Measurements from ENCODE around the gene CPB1. TPM values are rescaled to one million over a fixed set of nuclear protein-coding genes. Genes with fewer than 3 reads are reported as not detected.
A peak's percentile ranks its signal among the peaks of the same experiment; 100 is the strongest.

Gene CPB1
- total RNA-seq, 1 donor from 2014 or later = not detected

- ATAC-seq = no peak
- no peak for DNase-seq (ENCODE audit: missing footprints)
- intact Hi-C loops (cut with DNase I) = no loop called here
Observed at GRCh38 chr3:148825476-148825875, 2.1 kb upstream of the CPB1 start.

GRCh38 chr3:148828136-148828690 lies 602 bp downstream of the CPB1 start:
- no peak for ATAC-seq

GRCh38 chr3:148829926-148830325 lies 2.3 kb downstream of the CPB1 start:
- ATAC-seq = no peak
- no peak for DNase-seq (ENCODE audit: missing footprints)
- intact Hi-C loops (cut with DNase I) = no loop called here

More at GRCh38 chr3:148828136-148828690, 602 bp downstream of the CPB1 start:
- DNase-seq (ENCODE audit: missing footprints) = no peak
- intact Hi-C loops (cut with DNase I) = no loop called here

- no peak for ATAC-seq
- intact Hi-C loops (cut with DNase I) = no loop called here
- DNase-seq (ENCODE audit: missing footprints) = no peak
Observed at GRCh38 chr3:148833223-148833622, 5.6 kb downstream of the CPB1 start.

- intact Hi-C loops (cut with DNase I) = no loop called here
- ATAC-seq (no peak), DNase-seq (ENCODE audit: missing footprints) (no peak)
Observed at GRCh38 chr3:148839805-148840204, 12.2 kb downstream of the CPB1 start.

GRCh38 chr3:148840451-148840850 lies 12.8 kb downstream of the CPB1 start:
- intact Hi-C loops (cut with DNase I) = no loop called here
- no peak for ATAC-seq
- DNase-seq (ENCODE audit: missing footprints) = no peak

GRCh38 chr3:148845756-148846395 lies 18.3 kb downstream of the CPB1 start:
- intact Hi-C loops (cut with DNase I) = no loop called here
- DNase-seq (ENCODE audit: missing footprints) = no peak
- no peak for ATAC-seq

- peak; percentile 70 for ATAC-seq
- intact Hi-C loops (cut with DNase I) = no loop called here
Observed at GRCh38 chr3:148847351-148847750, 19.7 kb downstream of the CPB1 start.

GRCh38 chr3:148848410-148848809 lies 20.8 kb downstream of the CPB1 start:
- ATAC-seq (no peak), DNase-seq (ENCODE audit: missing footprints) (no peak)
- intact Hi-C loops (cut with DNase I) = no loop called here

More at GRCh38 chr3:148847351-148847750, 19.7 kb downstream of the CPB1 start:
- no peak for DNase-seq (ENCODE audit: missing footprints)

GRCh38 chr3:148852271-148852992 lies 24.8 kb downstream of the CPB1 start:
- peak; percentile 48 for ATAC-seq

GRCh38 chr3:148853076-148853475 lies 25.5 kb downstream of the CPB1 start:
- DNase-seq (ENCODE audit: missing footprints) (no peak), ATAC-seq (no peak)
- intact Hi-C loops (cut with DNase I) = no loop called here

More at GRCh38 chr3:148852271-148852992, 24.8 kb downstream of the CPB1 start:
- DNase-seq (ENCODE audit: missing footprints) = no peak
- intact Hi-C loops (cut with DNase I) = no loop called here

GRCh38 chr3:148854061-148854460 lies 26.4 kb downstream of the CPB1 start:
- intact Hi-C loops (cut with DNase I) = no loop called here
- no peak for ATAC-seq

GRCh38 chr3:148856384-148856783 lies 28.8 kb downstream of the CPB1 start:
- intact Hi-C loops (cut with DNase I) = no loop called here
- no peak for DNase-seq (ENCODE audit: missing footprints)
- no peak for ATAC-seq

More at GRCh38 chr3:148854061-148854460, 26.4 kb downstream of the CPB1 start:
- DNase-seq (ENCODE audit: missing footprints) = no peak

GRCh38 chr3:148857316-148857715 lies 29.7 kb downstream of the CPB1 start:
- intact Hi-C loops (cut with DNase I) = no loop called here
- no peak for DNase-seq (ENCODE audit: missing footprints)
- no peak for ATAC-seq

GRCh38 chr3:148861277-148861869 lies 33.8 kb downstream of the CPB1 start:
- intact Hi-C loops (cut with DNase I) = loop anchor here (2.0 kb wide), 1 partner anchor 81 kb away; no protein-coding TSS in a partner anchor
- DNase-seq (ENCODE audit: missing footprints) (no peak), ATAC-seq (no peak)

GRCh38 chr3:148863297-148863696 lies 35.7 kb downstream of the CPB1 start:
- intact Hi-C loops (cut with DNase I) = no loop called here
- no peak for ATAC-seq
- no peak for DNase-seq (ENCODE audit: missing footprints)

GRCh38 chr3:148863814-148864213 lies 36.2 kb downstream of the CPB1 start:
- intact Hi-C loops (cut with DNase I) = no loop called here

GRCh38 chr3:148865049-148865448 lies 37.4 kb downstream of the CPB1 start, which contains the start of gene CPA3:
TSS of gene CPA3 (plus strand) at chr3:148865296. CDS start at chr3:148865308, 12 bp downstream.
- DNase-seq (ENCODE audit: missing footprints) (no peak), ATAC-seq (no peak)
- intact Hi-C loops (cut with DNase I) = no loop called here

More at GRCh38 chr3:148863814-148864213, 36.2 kb downstream of the CPB1 start:
- no peak for ATAC-seq
- no peak for DNase-seq (ENCODE audit: missing footprints)

GRCh38 chr3:148866261-148866660 lies 38.6 kb downstream of the CPB1 start:
- intact Hi-C loops (cut with DNase I) = no loop called here
- ATAC-seq = no peak

More at GRCh38 chr3:148866261-148866660, 38.6 kb downstream of the CPB1 start:
- DNase-seq (ENCODE audit: missing footprints) = no peak

Measured in Right ventricle myocardium inferior (tissue), 1 donor.